Ovary (tissue), 9 donors: ENCODE results near the gene MBP. TPM values are rescaled to one million over a fixed set of nuclear protein-coding genes. Genes with fewer than 3 reads are reported as not detected.

Source experiments
- DNase-seq, 5 donors: peaks; one replicate each; pipeline ENCODE4 v3.0.0-alpha.2; 2019 to 2020
- H3K27ac ChIP-seq, 2 donors: fragments of 200-600 bp; one replicate each; pipeline versions ENCODE4 v1.5.1 to v1.8.0; 2019 to 2022
- H3K27me3 ChIP-seq: fragments of 200-600 bp; one replicate; pipeline ENCODE4 v1.8.0; 2022
- H3K36me3 ChIP-seq: fragments of 200-600 bp; sonication (generic); one replicate; pipeline ENCODE4 v1.5.1; 2019
- H3K4me1 ChIP-seq: one replicate; pipeline ENCODE4 v1.8.1; 2013; ENCODE audit warnings: mild to moderate bottlenecking, moderate library complexity; ENCODE audit not compliant: insufficient read depth
- H3K4me3 ChIP-seq: fragments of 200-600 bp; sonication (generic); one replicate; pipeline ENCODE4 v1.5.1; 2017
- H3K9me3 ChIP-seq, 2 donors: fragments of 200-600 bp in 1 of 2; sonication (generic) in 1 of 2; one replicate each; pipeline versions ENCODE4 v1.5.1 to v1.8.1; 2013 to 2019; ENCODE audit warnings: mild to moderate bottlenecking in 1 of 2, moderate library complexity in 1 of 2
- EP300 ChIP-seq: sonication (generic); formaldehyde crosslinking; IDR thresholded peaks from one replicate; pipeline ENCODE4 v1.6.1; 2017; ENCODE audit warnings: antibody characterized with exemption
- POLR2A ChIP-seq: fragments of 450-650 bp; IDR thresholded peaks from one replicate; pipeline ENCODE4 v1.6.1; 2017; ENCODE audit warnings: antibody characterized with exemption, mild to moderate bottlenecking, moderate library complexity
- WGBS, 3 donors: extraction: QIAGEN DNeasy Blood & Tissue Kit in 1 of 3; methylation state at CpG; one replicate each; pipeline versions ENCODE4 v1.1.5 to v1.1.7; 2013 to 2017; 5-methylcytosine and 5-hydroxymethylcytosine counted together
- intact Hi-C, 4 donors: fragments of 100-400 bp; cut with DNase I; formaldehyde crosslinking; loops; one replicate each; pipeline versions ENCODE4 v1.11.0 to v1.15.1; 2022 to 2023
- polyA plus RNA-seq, 2 donors: library from polyadenylated mRNA; stranded (reverse); fragments of 200-250 nt in 1 of 2; fragments of 350-450 nt in 1 of 2; fragmentation: Illumina TruSeq in 1 of 2; extraction: RNeasy Lipid Tissue Mini Kit (QIAGEN cat#74804) in 1 of 2; gene quantifications; one replicate each; pipeline ENCODE4 v1.2.3, GENCODE V29; 2013 to 2014
- total RNA-seq, 7 donors: library from RNA; depleted of rRNA in 2 of 7; stranded (reverse); fragments of >200 nt in 2 of 7; fragmentation: NEBNext Ultra II Directional in 3 of 7; extraction: Animal tissue kit (Norgen Biotek cat#: 25700) in 3 of 7; gene quantifications; one replicate each; pipeline versions ENCODE4 v1.1.0 to v1.2.4, GENCODE V29; 2016 to 2023
- TF ChIP-seq, protein P1 (sequence below), 3 donors: fragments of 450-650 bp in 2 of 3; fragments of 200-600 bp in 1 of 3; IDR thresholded peaks; one replicate each; pipeline versions ENCODE4 v1.5.1 to v1.8.0; 2016 to 2022; ENCODE audit warnings: antibody characterized with exemption in 3 of 3, mild to moderate bottlenecking in 1 of 3
- donor health status: DM: no; HTN: no; CAD: no; lungs with moderate emphysema.
- donor health status: DM: no; HTN: no; CAD: no.
- donor health status: Bipolar disorder and iron deficiency.
- donor health status: DM: yes; HTN: yes; CAD: no.
- donor health status: DM: no; HTN: no; CAD: no.
- donor health status: DM: yes; HTN: yes; CAD: no.

Gene MBP
- total and polyA plus RNA-seq, 9 donors, result 7.1 to 38.2 (median 23.2) TPM

DNA sequence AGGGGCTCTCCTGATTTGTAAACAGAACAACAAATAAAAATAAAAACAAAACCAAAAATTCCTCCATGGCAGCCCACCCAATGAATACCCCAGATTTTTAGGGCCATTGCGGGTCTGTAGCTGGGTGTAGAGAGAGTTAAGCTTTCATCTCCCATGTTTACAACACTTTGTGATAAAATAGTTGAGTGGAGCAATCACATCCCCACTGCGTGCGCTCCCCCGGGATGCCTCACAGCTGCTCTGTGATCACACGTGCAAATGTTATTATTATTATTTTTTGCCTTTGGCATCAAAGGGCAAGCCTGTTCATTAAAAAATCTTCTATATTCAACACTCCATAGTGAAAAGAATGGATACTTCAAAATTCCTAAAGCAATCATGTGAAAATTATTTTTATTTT is 118.0 kb downstream of the MBP start:
- H3K36me3 ChIP-seq, result no peaks in the 10 kb centered on the region
- WGBS, 3 donors, result 9 to 25% (median 20%) methylated on average over 5 of the region's 5 CpGs
- H3K27me3 ChIP-seq, result no peaks in the 10 kb centered on the region
- peak in 3 of 5 donors; percentile 56 to 68 (median 58) for DNase-seq
- H3K4me1 ChIP-seq, result peaks cover 12% of the 10 kb centered on the region
- no peak overlapping the region for H3K4me3 ChIP-seq
- no peaks in the 10 kb centered on the region for H3K9me3 ChIP-seq
- no peak for TF ChIP-seq POLR2A
- TF ChIP-seq EP300, result no peak
- TF ChIP-seq, protein P1, sequence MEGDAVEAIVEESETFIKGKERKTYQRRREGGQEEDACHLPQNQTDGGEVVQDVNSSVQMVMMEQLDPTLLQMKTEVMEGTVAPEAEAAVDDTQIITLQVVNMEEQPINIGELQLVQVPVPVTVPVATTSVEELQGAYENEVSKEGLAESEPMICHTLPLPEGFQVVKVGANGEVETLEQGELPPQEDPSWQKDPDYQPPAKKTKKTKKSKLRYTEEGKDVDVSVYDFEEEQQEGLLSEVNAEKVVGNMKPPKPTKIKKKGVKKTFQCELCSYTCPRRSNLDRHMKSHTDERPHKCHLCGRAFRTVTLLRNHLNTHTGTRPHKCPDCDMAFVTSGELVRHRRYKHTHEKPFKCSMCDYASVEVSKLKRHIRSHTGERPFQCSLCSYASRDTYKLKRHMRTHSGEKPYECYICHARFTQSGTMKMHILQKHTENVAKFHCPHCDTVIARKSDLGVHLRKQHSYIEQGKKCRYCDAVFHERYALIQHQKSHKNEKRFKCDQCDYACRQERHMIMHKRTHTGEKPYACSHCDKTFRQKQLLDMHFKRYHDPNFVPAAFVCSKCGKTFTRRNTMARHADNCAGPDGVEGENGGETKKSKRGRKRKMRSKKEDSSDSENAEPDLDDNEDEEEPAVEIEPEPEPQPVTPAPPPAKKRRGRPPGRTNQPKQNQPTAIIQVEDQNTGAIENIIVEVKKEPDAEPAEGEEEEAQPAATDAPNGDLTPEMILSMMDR (IDR thresholded peaks at IDR 0.05), result no peak
- H3K27ac ChIP-seq, result peak overlapping the region; percentile 47 to 74
- intact Hi-C loops, result loop anchor here in 1 of 4 donors (10.0 kb wide), 1 partner anchor 90 kb away; no protein-coding TSS in a partner anchor

DNA sequence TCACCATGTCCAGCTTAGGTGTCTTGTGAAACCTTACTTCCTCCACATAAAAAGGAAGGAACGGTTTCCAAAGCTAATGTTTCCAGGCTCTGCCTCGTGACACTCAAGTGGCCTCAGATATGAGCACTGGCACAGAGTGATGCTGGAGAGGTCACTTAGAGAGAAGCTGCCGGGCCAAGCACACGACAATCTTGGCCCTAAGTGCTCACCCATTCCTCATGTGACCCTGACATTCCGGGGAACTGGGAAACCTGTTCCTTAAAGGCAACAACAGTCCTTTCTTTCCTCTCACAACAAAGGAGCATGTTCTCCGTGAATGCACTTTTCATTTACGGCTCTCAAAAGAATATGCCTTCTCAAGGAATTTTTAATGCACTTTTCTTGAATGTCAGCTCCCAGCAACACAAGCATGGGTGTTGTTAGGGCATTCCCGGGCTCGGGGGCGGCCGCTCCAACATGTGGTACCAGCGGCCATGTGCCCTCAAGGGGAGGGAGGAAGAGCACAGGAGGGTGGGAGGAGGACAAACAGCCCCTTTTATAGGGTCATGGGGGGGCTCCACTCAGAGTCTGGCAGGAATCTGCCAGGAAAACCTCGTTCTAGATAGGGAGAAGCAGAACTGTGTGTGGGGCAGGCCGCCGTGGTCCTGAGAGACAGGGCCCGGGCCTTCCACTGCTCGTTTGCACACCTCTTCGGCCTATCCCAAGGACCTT is 118.6 kb downstream of the MBP start:
- WGBS, 3 donors, result 16 to 32% (median 16%) methylated on average over 18 of the region's 18 CpGs
- no peaks in the 10 kb centered on the region for H3K27me3 ChIP-seq
- H3K9me3 ChIP-seq, result no peaks in the 10 kb centered on the region
- H3K4me3 ChIP-seq, result no peak overlapping the region
- intact Hi-C loops, result loop anchor here in 1 of 4 donors (10.0 kb wide), 1 partner anchor 91 kb away; no protein-coding TSS in a partner anchor
- H3K4me1 ChIP-seq, result peaks cover 12% of the 10 kb centered on the region
- H3K36me3 ChIP-seq, result no peaks in the 10 kb centered on the region
- TF ChIP-seq POLR2A (no peak), EP300 (no peak)
- TF ChIP-seq, protein P1 (IDR thresholded peaks at IDR 0.05), result no peak
- H3K27ac ChIP-seq, result peak overlapping the region; percentile 47 to 74
- DNase-seq, result peak in 2 of 5 donors; percentile 36 to 44

DNA sequence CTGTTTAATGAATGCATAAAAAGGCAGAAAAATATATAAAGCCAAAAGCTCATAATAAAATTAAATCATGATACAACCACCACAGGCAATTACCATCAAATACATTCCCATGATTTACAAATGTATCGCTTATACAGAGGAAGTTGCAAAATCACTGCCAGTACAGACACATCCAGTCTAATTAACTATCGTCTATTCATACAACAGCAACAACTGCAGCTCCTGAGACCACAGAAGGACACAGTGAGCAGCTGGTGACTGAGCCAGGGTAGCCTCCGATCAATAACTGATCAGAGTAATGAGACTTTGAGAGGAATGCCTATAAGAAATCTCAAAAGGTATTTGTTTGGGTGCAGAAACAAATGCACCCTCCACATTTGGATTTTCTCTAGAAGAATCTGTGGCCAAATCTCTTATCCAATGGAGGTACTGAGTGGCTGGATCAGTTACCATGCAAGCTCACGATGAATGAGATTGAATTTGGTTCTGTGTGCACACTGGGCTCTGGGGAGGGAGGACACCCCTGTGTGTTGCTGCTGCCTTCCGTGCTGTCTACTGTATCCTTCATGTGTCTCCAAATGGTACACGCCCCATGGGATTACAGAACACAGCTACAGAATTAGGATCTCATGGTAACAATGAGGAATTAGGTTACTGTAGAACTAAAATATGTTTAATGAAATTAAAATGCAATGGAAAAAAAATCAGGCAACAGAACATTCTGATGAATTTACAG is 119.6 kb downstream of the MBP start:
- H3K9me3 ChIP-seq, result no peaks in the 10 kb centered on the region
- WGBS, 3 donors, result 85 to 89% (median 89%) methylated on average over 6 of the region's 6 CpGs
- DNase-seq, result no peak
- peaks cover 12% of the 10 kb centered on the region for H3K4me1 ChIP-seq
- TF ChIP-seq POLR2A (no peak), EP300 (no peak)
- TF ChIP-seq, protein P1 (IDR thresholded peaks at IDR 0.05), result no peak
- no peak overlapping the region for H3K27ac ChIP-seq
- H3K4me3 ChIP-seq, result no peak overlapping the region
- no peaks in the 10 kb centered on the region for H3K27me3 ChIP-seq
- H3K36me3 ChIP-seq, result no peaks in the 10 kb centered on the region
- intact Hi-C loops, result loop anchor here in 1 of 4 donors (10.0 kb wide), 1 partner anchor 92 kb away; no protein-coding TSS in a partner anchor

DNA sequence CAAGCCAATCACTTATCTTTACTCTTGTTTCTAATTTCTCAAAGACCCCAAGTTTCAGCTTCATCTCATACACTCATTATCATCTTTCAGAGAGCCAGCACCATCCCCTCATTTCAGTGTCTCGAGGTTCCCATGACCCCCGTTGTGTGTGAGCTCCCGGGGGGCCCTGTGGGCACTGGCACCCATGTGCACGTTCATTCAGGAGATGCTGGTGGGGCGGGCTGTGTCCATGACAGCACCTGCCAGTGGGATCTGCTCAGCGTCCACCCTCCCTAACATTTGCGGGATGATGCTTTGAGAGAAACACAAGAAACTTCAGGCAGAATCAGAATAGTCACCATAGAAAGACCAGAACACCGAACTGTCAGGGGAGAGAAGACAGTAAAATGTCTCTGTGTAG is 120.5 kb downstream of the MBP start:
- Histone ChIP-seq H3K9me3 (no peaks in the 10 kb centered on the region), H3K27me3 (no peaks in the 10 kb centered on the region), H3K27ac (no peak overlapping the region), H3K4me3 (no peak overlapping the region), H3K36me3 (no peaks in the 10 kb centered on the region), H3K4me1 (peaks cover 12% of the 10 kb centered on the region)
- no peak for TF ChIP-seq EP300
- TF ChIP-seq, protein P1 (IDR thresholded peaks at IDR 0.05), result no peak
- TF ChIP-seq POLR2A, result no peak
- no peak for DNase-seq
- WGBS, 3 donors, result 86 to 91% (median 87%) methylated on average over 8 of the region's 8 CpGs
- intact Hi-C loops, result loop anchor here in 1 of 4 donors (10.0 kb wide), 1 partner anchor 93 kb away; no protein-coding TSS in a partner anchor
